ENCODE measurements around the gene THAP2.

Gene THAP2

GRCh38 chr12:71671816-71672215, 7.7 kb downstream of the THAP2 start:
- CTCF ChIA-PET, result interaction anchor here (1.0 to 1.4 kb wide), 3 partner anchors 10 to 108 kb away, joined by 3 to 4 read pairs (median 3); no protein-coding TSS in a partner anchor
- POLR2A ChIA-PET, result no interaction called here
- no peak overlapping the region for H3K4me3 ChIP-seq (ENCODE audit: low read depth, low read length)
- no peak for TF ChIP-seq CTCF (IDR thresholded peaks at IDR 0.05; ENCODE audit: insufficient read depth, low read length, missing control alignments)
- DNase-seq (ENCODE audit: low read depth, low spot score), result no peak

GRCh38 chr12:71682466-71682865, 18.4 kb downstream of the THAP2 start:
- POLR2A ChIA-PET, result no interaction called here
- no peak for TF ChIP-seq CTCF (IDR thresholded peaks at IDR 0.05; ENCODE audit: insufficient read depth, low read length, missing control alignments)
- no peak overlapping the region for H3K4me3 ChIP-seq (ENCODE audit: low read depth, low read length)
- no peak for DNase-seq (ENCODE audit: low read depth, low spot score)
- CTCF ChIA-PET, result no interaction called here

- no peak for DNase-seq (ENCODE audit: low read depth, low spot score)
- ChIA-PET POLR2A (interaction anchor here (3.9 kb wide), 1 partner anchor 20 kb away, joined by 33 read pairs; the partner anchor contains the start of genes THAP2 and ZFC3H1), CTCF (interaction anchor here (1.5 to 3.7 kb wide), 3 partner anchors 19 to 63 kb away, joined by 5 to 23 read pairs (median 6); partner anchors contain the start of gene THAP2)
- no peak overlapping the region for H3K4me3 ChIP-seq (ENCODE audit: low read depth, low read length)
- no peak for TF ChIP-seq CTCF (IDR thresholded peaks at IDR 0.05; ENCODE audit: insufficient read depth, low read length, missing control alignments)
Measured at GRCh38 chr12:71683633-71684032, 19.5 kb downstream of the THAP2 start.

DNA sequence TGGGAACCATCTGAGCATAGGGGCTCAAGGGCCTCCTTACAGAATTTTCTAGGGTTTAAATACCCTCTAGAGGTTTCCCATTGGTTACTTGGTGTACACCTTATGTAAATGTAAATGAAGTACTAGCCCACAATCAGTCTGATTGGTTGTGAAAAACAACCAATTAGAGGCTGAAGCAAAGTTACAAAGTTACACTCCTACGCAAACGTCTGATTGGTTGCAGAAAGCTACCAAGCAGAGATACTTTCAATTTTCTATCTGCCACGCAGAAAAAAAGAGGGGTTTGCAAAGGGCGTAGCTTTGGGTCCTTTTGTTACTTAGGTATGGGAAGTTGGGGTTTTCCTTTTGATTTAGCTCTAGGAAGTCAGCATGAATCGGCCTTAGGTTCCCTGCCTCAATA, 20.0 kb downstream of the THAP2 start:
- POLR2A ChIA-PET, result interaction anchor here (3.9 kb wide), 1 partner anchor 20 kb away, joined by 33 read pairs; the partner anchor contains the start of genes THAP2 and ZFC3H1
- CTCF ChIA-PET, result interaction anchor here (0.9 to 3.7 kb wide), 6 partner anchors 9 to 162 kb away, joined by 3 to 23 read pairs (median 4); partner anchors contain the start of gene THAP2
- no peak for DNase-seq (ENCODE audit: low read depth, low spot score)
- no peak overlapping the region for H3K4me3 ChIP-seq (ENCODE audit: low read depth, low read length)
- no peak for TF ChIP-seq CTCF (IDR thresholded peaks at IDR 0.05; ENCODE audit: insufficient read depth, low read length, missing control alignments)

- ChIA-PET CTCF (interaction anchor here (1.0 to 3.7 kb wide), 13 partner anchors 8 to 161 kb away, joined by 3 to 23 read pairs (median 6); partner anchors contain the start of genes THAP2 and ZFC3H1), POLR2A (interaction anchor here (3.9 kb wide), 1 partner anchor 22 kb away, joined by 33 read pairs; the partner anchor contains the start of genes THAP2 and ZFC3H1)
- TF ChIP-seq CTCF (IDR thresholded peaks at IDR 0.05; ENCODE audit: insufficient read depth, low read length, missing control alignments), result no peak
- no peak for DNase-seq (ENCODE audit: low read depth, low spot score)
- H3K4me3 ChIP-seq (ENCODE audit: low read depth, low read length), result peak overlapping the region; percentile 90
Measured at GRCh38 chr12:71685312-71685906, 21.3 kb downstream of the THAP2 start.

- peak; percentile 31 for TF ChIP-seq CTCF (IDR thresholded peaks at IDR 0.05; ENCODE audit: insufficient read depth, low read length, missing control alignments)
- POLR2A ChIA-PET, result interaction anchor here (0.6 to 3.9 kb wide), 3 partner anchors 22 to 73 kb away, joined by 3 to 33 read pairs (median 5); partner anchors contain the start of genes THAP2 and ZFC3H1
- CTCF ChIA-PET, result interaction anchor here (0.8 to 3.7 kb wide), 15 partner anchors 9 to 121 kb away, joined by 3 to 23 read pairs (median 5); partner anchors contain the start of genes THAP2 and ZFC3H1
- DNase-seq (ENCODE audit: low read depth, low spot score), result peak; percentile 24
- H3K4me3 ChIP-seq (ENCODE audit: low read depth, low read length), result peak within 1 kb of the TSS; percentile 90
Measured at GRCh38 chr12:71685914-71686657, 22.0 kb downstream of the THAP2 start, which contains the start of gene TMEM19. TMEM19 (plus strand) TSS chr12:71686082; CDS start chr12:71686681, 599 bp downstream.
